SK-MEL-5 (cell line): ENCODE results near the gene GALNT18. TPM values are rescaled to one million over a fixed set of nuclear protein-coding genes. Genes with fewer than 3 reads are reported as not detected.
A peak's percentile ranks its signal among the peaks of the same experiment; 100 is the strongest.

Experiments
- DNase-seq: peaks from one replicate; pipeline ENCODE4 v3.0.0-alpha.2; 2016; ENCODE audit warnings: low read depth, low spot score
- in situ Hi-C: cut with HindIII; loops from 2 replicates; pipeline ENCODE4 v1.10.0; 2016; ENCODE audit warnings: low sequenced_read_pairs, high pct_unique_total_duplicates, low pct_unique_long_range_greater_than_20kb
- total RNA-seq: library from RNA; depleted of rRNA; stranded (reverse); fragments of >200 nt; shearing (Covaris generic); gene quantifications from 2 replicates; pipeline ENCODE4 v1.2.3, GENCODE V29; 2014

Gene GALNT18
- total RNA-seq, 1 experiment from 2014 or later = 3.4 TPM

DNA sequence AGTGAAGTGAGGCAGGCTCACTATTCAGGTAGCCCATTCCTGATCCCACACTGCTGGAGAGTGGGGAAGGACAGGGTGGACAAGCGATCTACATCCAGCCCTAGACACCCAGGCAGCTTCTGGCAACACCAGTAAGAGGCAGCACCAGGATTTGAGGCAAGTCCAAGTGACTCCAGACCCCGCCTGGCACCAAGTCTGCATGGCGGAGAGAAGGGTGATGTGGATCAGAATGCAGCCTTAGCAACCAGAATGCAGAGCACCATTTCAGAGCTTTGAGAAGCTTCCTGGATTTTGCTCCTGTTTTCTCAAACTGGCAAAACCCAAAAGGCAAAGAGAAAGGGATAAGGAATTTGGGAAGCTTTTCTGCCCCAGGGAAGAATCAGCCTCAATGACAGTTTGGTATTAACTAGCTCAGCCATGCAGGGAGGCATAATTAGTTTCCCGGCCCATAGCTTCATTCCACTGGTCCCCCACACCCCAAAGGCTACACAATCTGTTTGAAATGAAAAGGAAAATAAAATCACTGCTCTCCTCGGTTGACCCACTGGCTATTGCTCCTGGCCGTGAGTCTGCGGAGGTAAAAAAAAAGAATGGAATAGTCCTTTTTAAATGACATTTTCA, 17.3 kb downstream of the GALNT18 start:
- in situ Hi-C loops = no loop called here
- DNase-seq = no peak

DNA sequence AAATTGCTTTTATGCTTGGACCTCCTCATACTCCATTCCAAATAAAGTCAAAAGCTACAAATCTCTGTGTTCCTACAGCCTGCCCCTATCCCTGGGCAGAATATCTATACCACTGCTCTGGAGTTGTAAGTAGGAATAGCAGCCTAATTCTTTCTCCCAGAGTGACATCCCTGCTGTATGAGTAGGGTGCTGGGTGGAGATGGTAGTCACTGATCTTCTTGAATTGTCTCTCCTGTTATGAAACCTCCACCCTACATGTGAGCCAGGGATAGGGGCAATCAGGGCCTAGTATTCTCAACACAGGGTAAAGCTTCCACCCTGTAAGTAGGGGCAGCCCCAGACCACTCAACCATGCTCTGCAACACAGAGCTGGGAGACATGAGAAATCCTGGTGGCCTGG, 19.8 kb downstream of the GALNT18 start:
- in situ Hi-C loops = no loop called here
- DNase-seq = no peak

DNA sequence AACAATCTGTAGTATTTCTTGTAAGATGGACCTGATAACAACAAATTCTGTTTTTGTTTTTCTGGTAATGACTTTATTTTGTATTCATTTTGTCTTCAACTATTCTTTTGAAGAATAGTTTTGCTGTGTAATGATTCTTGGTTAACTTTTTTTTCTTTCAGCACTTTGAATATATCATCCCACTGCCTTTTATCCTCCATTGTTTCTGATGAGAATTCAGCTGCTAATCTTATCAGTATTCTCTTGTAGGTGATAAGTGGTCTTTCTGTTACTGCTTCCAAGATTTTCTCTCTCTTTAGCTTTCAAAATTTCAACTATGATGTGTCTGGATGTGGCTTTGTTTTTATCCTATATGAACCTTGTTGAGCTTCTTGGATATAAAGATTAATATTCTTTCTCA, 21.5 kb downstream of the GALNT18 start:
- DNase-seq = no peak
- in situ Hi-C loops = no loop called here

GRCh38 chr11:11598243-11598642, 23.6 kb downstream of the GALNT18 start:
- no peak for DNase-seq
- in situ Hi-C loops = no loop called here

- no peak for DNase-seq
- in situ Hi-C loops = no loop called here
Measured at GRCh38 chr11:11594162-11594561, 27.6 kb downstream of the GALNT18 start.

- in situ Hi-C loops = no loop called here
Measured at GRCh38 chr11:11592146-11592684, 29.6 kb downstream of the GALNT18 start.

DNA sequence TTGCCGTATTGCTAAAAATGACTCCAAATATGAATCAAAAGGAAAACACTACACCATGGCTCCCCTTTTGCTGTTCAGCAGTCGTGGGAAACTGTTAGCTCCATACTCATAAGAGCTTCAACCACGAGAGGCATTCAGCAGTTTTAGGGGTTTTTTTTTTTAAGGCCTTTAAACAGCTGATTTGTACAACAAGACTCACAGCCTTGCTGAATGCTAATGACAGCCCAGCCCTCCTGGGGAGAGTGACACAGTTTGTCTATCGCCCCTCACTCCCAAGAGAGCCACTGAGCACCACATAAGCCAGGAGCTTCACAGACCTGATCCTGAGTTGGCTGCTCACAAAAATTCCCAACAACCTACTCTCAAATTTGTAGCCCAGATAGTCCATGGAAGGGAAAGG, 32.4 kb downstream of the GALNT18 start:
- no peak for DNase-seq
- in situ Hi-C loops = no loop called here

More at GRCh38 chr11:11592146-11592684, 29.6 kb downstream of the GALNT18 start:
- no peak for DNase-seq

- DNase-seq = no peak
- in situ Hi-C loops = no loop called here
Measured at GRCh38 chr11:11588891-11589290, 32.9 kb downstream of the GALNT18 start.

DNA sequence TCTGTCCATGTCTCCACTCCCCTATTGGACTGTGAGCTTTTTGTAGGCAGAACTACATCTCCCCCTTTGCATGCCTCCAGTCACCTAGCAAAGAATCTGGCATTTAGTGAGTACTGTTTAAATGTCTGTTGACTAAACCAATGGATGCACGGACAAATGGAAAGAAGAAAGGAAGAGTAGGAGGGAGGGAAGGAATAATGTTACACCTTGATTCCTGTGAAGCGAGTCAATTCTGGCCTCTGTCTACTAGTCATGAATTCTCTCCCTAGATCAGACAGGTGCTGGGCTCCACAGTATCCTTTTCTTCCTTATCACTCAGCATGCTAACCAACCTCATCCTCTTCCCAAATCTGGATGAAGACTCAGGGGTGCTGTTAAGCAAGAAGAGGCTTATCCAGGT, 33.6 kb downstream of the GALNT18 start:
- no peak for DNase-seq
- in situ Hi-C loops = no loop called here

DNA sequence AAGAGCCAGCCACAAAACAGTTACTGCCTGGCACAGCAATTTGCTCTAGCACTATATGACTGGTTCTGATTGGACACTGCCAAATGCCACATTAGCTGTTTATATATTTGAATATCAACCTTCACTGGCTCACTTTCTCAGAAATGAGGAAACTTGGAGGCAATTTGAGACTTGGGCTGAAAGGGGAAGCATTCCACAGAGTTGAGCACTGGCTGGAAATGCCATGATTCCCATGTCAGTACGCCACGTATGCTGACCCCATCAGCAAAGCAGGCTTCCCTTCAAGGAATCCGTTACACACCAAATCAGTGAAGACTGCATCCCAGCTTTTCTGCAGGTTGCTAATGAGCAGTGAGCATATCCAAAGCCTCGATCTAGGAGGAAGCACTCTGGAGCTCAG, 34.7 kb downstream of the GALNT18 start:
- no peak for DNase-seq
- in situ Hi-C loops = no loop called here

DNA sequence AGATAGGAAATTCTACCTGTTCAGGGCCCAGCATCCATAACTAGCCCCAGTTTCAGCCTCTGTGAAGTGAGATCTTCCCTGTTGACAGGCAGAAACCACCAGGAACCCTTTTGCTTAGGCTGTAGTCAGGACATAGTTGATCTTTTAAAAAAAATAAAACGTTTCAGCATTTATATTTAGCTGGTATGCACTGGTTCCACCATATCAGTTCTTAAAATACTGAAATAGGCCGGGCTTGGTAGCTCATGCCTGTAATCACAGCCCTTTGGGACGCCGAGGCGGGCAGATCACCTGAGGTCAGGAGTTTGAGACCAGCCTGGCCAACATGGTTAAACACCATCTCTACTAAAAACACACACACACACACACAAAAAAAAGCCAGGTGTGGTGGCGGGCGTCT, 35.3 kb downstream of the GALNT18 start:
- no peak for DNase-seq
- in situ Hi-C loops = no loop called here

DNA sequence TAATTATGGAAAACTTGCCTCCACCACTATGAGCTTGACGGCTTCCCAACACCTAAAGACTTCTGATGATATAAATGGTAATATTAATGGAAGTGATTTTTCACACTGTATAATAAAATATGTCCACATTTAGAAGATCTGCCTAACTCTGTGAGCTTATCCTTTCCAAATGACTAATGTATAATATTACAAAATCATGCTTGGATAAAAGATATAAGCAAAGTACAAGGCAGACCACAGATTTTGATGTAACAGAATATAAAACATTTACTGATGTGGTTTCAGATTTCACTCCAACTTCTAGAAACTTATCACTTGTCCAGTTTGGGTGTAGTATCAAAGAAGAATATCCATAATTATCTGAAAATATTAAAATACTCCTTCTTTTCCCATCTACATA, 36.9 kb downstream of the GALNT18 start:
- in situ Hi-C loops = no loop called here
- DNase-seq = no peak

DNA sequence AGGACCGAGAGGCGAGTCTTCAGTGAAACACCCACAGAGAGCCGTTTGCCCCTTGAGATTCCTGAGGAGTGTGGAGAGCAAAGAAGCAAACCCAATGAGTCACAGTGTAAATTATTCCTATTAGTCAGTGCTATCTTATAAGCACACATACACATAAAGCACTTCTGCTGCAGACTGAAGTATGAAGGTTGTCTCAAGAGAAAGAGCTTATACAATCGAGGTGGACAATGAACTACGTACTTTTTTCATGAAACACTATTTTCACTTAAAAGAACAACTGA, 37.3 kb downstream of the GALNT18 start:
- in situ Hi-C loops = no loop called here
- no peak for DNase-seq

GRCh38 chr11:11583801-11584529, 37.8 kb downstream of the GALNT18 start:
- in situ Hi-C loops = no loop called here
- no peak for DNase-seq

DNA sequence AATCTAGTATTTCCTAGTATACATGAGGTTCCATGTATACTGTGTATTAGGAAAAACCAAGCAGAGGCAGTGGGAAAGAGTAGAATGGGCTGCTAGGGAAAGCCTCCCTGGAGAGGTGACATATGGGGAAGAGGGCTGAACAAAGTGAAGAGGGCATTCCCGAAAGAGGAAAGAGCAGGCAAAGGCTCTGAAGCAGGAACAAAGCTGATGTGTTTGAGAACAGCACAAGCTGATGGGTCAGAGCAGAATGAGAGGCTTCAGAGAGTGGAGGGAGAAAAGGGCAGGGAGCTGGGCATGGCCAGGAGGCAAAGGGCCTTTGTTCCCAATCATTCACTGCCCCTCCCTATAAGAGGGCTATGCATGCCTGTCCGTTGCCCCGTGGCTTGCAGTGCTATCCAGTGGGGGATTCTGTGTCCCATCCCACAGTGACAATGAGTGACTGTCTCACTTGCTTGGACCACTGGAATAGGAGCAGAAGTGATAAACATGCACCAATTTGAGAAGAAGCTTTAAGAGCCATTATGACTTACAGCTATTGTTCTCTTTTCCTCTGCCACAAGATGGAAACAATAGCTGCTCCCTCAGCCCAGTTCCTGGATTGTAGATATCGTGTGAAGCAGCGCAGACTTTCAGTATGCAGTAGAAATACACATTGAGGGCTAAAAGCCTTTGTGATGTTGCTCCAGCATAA, 39.6 kb downstream of the GALNT18 start:
- in situ Hi-C loops = no loop called here

GRCh38 chr11:11581481-11581880, 40.3 kb downstream of the GALNT18 start:
- no peak for DNase-seq
- in situ Hi-C loops = no loop called here

More for the DNA sequence above, 39.6 kb downstream of the GALNT18 start:
- DNase-seq = peak; percentile 37

- in situ Hi-C loops = no loop called here
- DNase-seq = no peak
Measured at GRCh38 chr11:11580841-11581411, 40.9 kb downstream of the GALNT18 start.

DNA sequence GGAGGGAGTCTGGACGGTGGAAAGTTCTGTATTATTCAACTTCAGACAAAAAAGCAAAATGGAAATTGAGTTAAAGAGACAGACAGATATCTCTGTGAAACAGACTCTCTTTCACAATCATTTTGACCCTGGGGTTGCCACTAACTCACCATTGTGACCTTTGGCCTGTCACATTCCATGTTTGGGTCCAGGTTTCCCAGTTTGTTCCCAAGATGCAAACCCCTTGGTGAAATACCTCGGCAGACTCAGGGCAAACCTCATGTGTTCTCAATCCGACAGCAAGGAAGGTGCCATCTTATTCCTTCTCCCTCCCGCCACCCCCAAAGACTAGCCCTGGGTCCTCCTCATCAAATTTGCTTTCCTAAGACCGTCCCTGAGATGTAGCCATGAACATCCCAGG, 41.8 kb downstream of the GALNT18 start:
- DNase-seq = no peak
- in situ Hi-C loops = no loop called here
